ENCODE data around the gene CYP2A6.
"Not testable (repeated sequence)": the region's sequence is repeated elsewhere in the genome, so short reads cannot be mapped to it uniquely, and the experiment has no call there.

DNA sequence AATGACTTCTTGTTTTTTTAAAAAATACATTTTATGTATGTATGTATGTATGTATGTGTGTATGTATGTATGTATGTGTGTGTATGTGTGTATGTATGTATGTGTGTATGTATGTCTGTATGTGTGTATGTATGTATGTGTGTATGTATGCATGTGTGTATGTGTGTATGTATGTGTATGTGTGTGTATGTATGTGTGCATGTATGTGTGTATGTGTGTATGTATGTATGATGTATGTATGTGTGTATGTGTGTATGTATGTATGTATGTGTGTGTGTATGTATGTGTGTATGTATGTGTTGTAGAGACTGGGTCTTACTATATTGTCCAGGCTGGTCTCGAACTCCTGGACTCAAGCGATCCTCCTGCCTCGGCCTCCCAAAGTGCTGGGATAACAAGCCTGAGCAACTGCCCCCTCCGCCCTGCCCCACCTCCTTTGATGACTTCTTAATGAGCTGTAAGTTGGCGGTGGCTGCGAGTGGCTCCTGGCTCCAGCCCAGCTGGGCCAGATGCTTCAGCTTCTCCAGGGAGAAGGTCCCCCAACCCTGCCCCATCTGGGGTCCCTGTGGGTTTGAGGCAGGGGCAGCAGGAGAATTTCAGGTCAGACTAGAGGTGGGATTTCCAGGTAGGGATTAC is 24.7 kb downstream of the CYP2A6 start:
- TF ChIP-seq, protein P1, sequence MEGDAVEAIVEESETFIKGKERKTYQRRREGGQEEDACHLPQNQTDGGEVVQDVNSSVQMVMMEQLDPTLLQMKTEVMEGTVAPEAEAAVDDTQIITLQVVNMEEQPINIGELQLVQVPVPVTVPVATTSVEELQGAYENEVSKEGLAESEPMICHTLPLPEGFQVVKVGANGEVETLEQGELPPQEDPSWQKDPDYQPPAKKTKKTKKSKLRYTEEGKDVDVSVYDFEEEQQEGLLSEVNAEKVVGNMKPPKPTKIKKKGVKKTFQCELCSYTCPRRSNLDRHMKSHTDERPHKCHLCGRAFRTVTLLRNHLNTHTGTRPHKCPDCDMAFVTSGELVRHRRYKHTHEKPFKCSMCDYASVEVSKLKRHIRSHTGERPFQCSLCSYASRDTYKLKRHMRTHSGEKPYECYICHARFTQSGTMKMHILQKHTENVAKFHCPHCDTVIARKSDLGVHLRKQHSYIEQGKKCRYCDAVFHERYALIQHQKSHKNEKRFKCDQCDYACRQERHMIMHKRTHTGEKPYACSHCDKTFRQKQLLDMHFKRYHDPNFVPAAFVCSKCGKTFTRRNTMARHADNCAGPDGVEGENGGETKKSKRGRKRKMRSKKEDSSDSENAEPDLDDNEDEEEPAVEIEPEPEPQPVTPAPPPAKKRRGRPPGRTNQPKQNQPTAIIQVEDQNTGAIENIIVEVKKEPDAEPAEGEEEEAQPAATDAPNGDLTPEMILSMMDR (conservative IDR thresholded peaks at IDR 0.05; ENCODE audit: low read depth, low read length): not testable (repeated sequence)
- TF ChIP-seq POLR2A (IDR thresholded peaks at IDR 0.05; ENCODE audit: low read depth, low read length); RCOR1 (IDR thresholded peaks at IDR 0.05; ENCODE audit: insufficient replicate concordance, low read length); MAZ (IDR thresholded peaks at IDR 0.05; ENCODE audit: borderline replicate concordance, low read depth, low read length); SMC3 (IDR thresholded peaks at IDR 0.05; ENCODE audit: low read depth, low read length); CEBPB (IDR thresholded peaks at IDR 0.05; ENCODE audit: low read depth, low read length): not testable (repeated sequence)
- TF ChIP-seq, protein P2, sequence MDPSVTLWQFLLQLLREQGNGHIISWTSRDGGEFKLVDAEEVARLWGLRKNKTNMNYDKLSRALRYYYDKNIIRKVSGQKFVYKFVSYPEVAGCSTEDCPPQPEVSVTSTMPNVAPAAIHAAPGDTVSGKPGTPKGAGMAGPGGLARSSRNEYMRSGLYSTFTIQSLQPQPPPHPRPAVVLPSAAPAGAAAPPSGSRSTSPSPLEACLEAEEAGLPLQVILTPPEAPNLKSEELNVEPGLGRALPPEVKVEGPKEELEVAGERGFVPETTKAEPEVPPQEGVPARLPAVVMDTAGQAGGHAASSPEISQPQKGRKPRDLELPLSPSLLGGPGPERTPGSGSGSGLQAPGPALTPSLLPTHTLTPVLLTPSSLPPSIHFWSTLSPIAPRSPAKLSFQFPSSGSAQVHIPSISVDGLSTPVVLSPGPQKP (IDR thresholded peaks at IDR 0.05; ENCODE audit: borderline replicate concordance, low read depth, low read length): not testable (repeated sequence)
- TF ChIP-seq, protein P3, sequence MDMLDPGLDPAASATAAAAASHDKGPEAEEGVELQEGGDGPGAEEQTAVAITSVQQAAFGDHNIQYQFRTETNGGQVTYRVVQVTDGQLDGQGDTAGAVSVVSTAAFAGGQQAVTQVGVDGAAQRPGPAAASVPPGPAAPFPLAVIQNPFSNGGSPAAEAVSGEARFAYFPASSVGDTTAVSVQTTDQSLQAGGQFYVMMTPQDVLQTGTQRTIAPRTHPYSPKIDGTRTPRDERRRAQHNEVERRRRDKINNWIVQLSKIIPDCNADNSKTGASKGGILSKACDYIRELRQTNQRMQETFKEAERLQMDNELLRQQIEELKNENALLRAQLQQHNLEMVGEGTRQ (IDR thresholded peaks at IDR 0.05; ENCODE audit: low read depth, low read length): not testable (repeated sequence)

Measured in IMR-90 (cell line).